Measurements from ENCODE around the gene EOGT. TPM values are rescaled to one million over a fixed set of nuclear protein-coding genes. Genes with fewer than 3 reads are reported as not detected.

The EOGT gene
- total RNA-seq, 1 donor from 2014 or later, result 8.9 TPM

GRCh38 chr3:68973639-68974038 lies 39.8 kb downstream of the EOGT start:
- Mint-ChIP-seq H3K27ac (no peak overlapping the region), H3K4me3 (no peak overlapping the region), H3K4me1 (peaks cover 4% of the 10 kb centered on the region), H3K27me3 (ENCODE audit: low read depth) (peaks cover 29% of the 10 kb centered on the region), H3K9me3 (no peaks in the 10 kb centered on the region), H3K36me3 (peaks cover 5% of the 10 kb centered on the region)
- no peak for DNase-seq (ENCODE audit: low spot score in 2 of 2, unreplicated experiment in 2 of 2)
- TF ChIP-seq CTCF (IDR thresholded peaks at IDR 0.05; ENCODE audit: unreplicated experiment), result no peak

GRCh38 chr3:68972358-68972979 lies 41.0 kb downstream of the EOGT start:
- Mint-ChIP-seq H3K36me3 (peaks cover 3% of the 10 kb centered on the region), H3K27ac (no peak overlapping the region)
- DNase-seq (ENCODE audit: low spot score in 2 of 2, unreplicated experiment in 2 of 2), result peak in 1 of 2 experiments; percentile 64

GRCh38 chr3:68964694-68965093 lies 48.8 kb downstream of the EOGT start:
- no peak for DNase-seq (ENCODE audit: low spot score in 2 of 2, unreplicated experiment in 2 of 2)
- peaks cover 28% of the 10 kb centered on the region for H3K27me3 Mint-ChIP-seq (ENCODE audit: low read depth)
- no peaks in the 10 kb centered on the region for H3K36me3 Mint-ChIP-seq

More at GRCh38 chr3:68972358-68972979, 41.0 kb downstream of the EOGT start:
- Mint-ChIP-seq H3K9me3 (no peaks in the 10 kb centered on the region), H3K27me3 (ENCODE audit: low read depth) (peaks cover 31% of the 10 kb centered on the region), H3K4me1 (peaks cover under 1% of the 10 kb centered on the region), H3K4me3 (no peak overlapping the region)
- TF ChIP-seq CTCF (IDR thresholded peaks at IDR 0.05; ENCODE audit: unreplicated experiment), result peak; percentile 52

GRCh38 chr3:68963891-68964290 lies 49.6 kb downstream of the EOGT start:
- TF ChIP-seq CTCF (IDR thresholded peaks at IDR 0.05; ENCODE audit: unreplicated experiment), result no peak
- Mint-ChIP-seq H3K9me3 (no peaks in the 10 kb centered on the region), H3K27me3 (ENCODE audit: low read depth) (peaks cover 28% of the 10 kb centered on the region), H3K27ac (no peak overlapping the region), H3K4me1 (peaks cover 2% of the 10 kb centered on the region), H3K4me3 (no peak overlapping the region), H3K36me3 (no peaks in the 10 kb centered on the region)
- no peak for DNase-seq (ENCODE audit: low spot score in 2 of 2, unreplicated experiment in 2 of 2)

More at GRCh38 chr3:68964694-68965093, 48.8 kb downstream of the EOGT start:
- peaks cover 2% of the 10 kb centered on the region for H3K4me1 Mint-ChIP-seq
- TF ChIP-seq CTCF (IDR thresholded peaks at IDR 0.05; ENCODE audit: unreplicated experiment), result no peak
- H3K9me3 Mint-ChIP-seq, result no peaks in the 10 kb centered on the region
- no peak overlapping the region for H3K27ac Mint-ChIP-seq
- H3K4me3 Mint-ChIP-seq, result no peak overlapping the region

- Mint-ChIP-seq H3K27ac (no peak overlapping the region), H3K27me3 (ENCODE audit: low read depth) (peaks cover 29% of the 10 kb centered on the region), H3K4me1 (peaks cover 2% of the 10 kb centered on the region)
Observed at GRCh38 chr3:68963376-68963775, 50.1 kb downstream of the EOGT start.

More at GRCh38 chr3:68963376-68963775, 50.1 kb downstream of the EOGT start:
- no peak for DNase-seq (ENCODE audit: low spot score in 2 of 2, unreplicated experiment in 2 of 2)
- no peak for TF ChIP-seq CTCF (IDR thresholded peaks at IDR 0.05; ENCODE audit: unreplicated experiment)
- Mint-ChIP-seq H3K9me3 (no peaks in the 10 kb centered on the region), H3K4me3 (no peak overlapping the region), H3K36me3 (no peaks in the 10 kb centered on the region)
